HCT116 (cell line): ENCODE data around the gene ZEB2. TPM values are rescaled to one million over a fixed set of nuclear protein-coding genes. Genes with fewer than 3 reads are reported as not detected.

ENCODE experiments used
- ATAC-seq: fragments of 200-7000 bp; cut with Tn5 transposase; 2 replicates; pipeline ENCODE4 v1.9.1; 2020; ENCODE audit warnings: mild to moderate bottlenecking, moderate library complexity
- BruUV-seq: library from RNA; stranded (reverse); fragments of 400-500 nt; replicated peaks from 2 replicates; lab custom pipeline; 2021; lab: Mats Ljungman, UMichigan
- CTCF ChIA-PET: fragments of 300-600 bp; sonication (Branson Sonifier 250); formaldehyde crosslinking; loops from one replicate; lab custom pipeline; 2021; ENCODE audit warnings: antibody characterized with exemption; lab: Charles Lee
- POLR2A ChIA-PET: fragments of 300-600, 350-600 bp; sonication (Branson Sonifier 250); formaldehyde crosslinking; loops from one replicate; lab custom pipeline; 2021; ENCODE audit warnings: antibody characterized with exemption; lab: Charles Lee
- RAD21 ChIA-PET, 2 experiments: fragments of 300-600 bp; sonication (Branson Sonifier 250); formaldehyde crosslinking; loops; one replicate each; lab custom pipeline; 2023; ENCODE audit warnings: low total read pairs in 2 of 2; ENCODE audit not compliant: uncharacterized antibody in 2 of 2, unreplicated experiment in 2 of 2, low non-redundant PET in 1 of 2; lab: Charles Lee
- DNase-seq: peaks from one replicate; pipeline ENCODE4 v3.0.0-alpha.2; 2010; ENCODE audit warnings: low read depth, low spot score
- H2AFZ ChIP-seq: fragments of 200-600 bp; shearing (Covaris generic), sonication (generic); 2 replicates; pipeline ENCODE4 v1.6.1; 2017; ENCODE audit warnings: low read depth, mixed run types, mixed read lengths, antibody characterized with exemption, low read length; ENCODE audit not compliant: poor library complexity, severe bottlenecking
- H3K27ac ChIP-seq: 2 replicates; pipeline ENCODE4 v1.5.1; 2012; ENCODE audit warnings: low read depth, low read length
- H3K27me3 ChIP-seq: fragments of 200-600 bp; sonication (generic); 2 replicates; pipeline ENCODE4 v1.6.1; 2016; ENCODE audit warnings: mixed run types, low read length, mixed read lengths; ENCODE audit not compliant: insufficient read depth
- H3K36me3 ChIP-seq, 2 experiments: fragments of 200-500 bp in 1 of 2; fragments of 200-600 bp in 1 of 2; sonication (Bioruptor generic) in 1 of 2; sonication (generic) in 1 of 2; 2 replicates each; pipeline versions ENCODE4 v1.5.1 to v1.6.1; 2014 to 2016; ENCODE audit warnings: low read length in 2 of 2, inconsistent platforms in 1 of 2, mixed read lengths in 1 of 2, mixed run types in 1 of 2; ENCODE audit not compliant: insufficient read depth in 2 of 2, control insufficient read depth in 1 of 2
- H3K4me1 ChIP-seq, 2 experiments: fragments of 200-600 bp in 1 of 2; sonication (generic) in 1 of 2; 2 replicates each; pipeline versions ENCODE4 v1.5.1 to v1.6.1; 2012 to 2017; ENCODE audit warnings: low read length in 2 of 2, inconsistent platforms in 1 of 2, mild to moderate bottlenecking in 1 of 2, mixed read lengths in 1 of 2, mixed run types in 1 of 2, moderate library complexity in 1 of 2; ENCODE audit not compliant: insufficient read depth in 2 of 2, control insufficient read depth in 1 of 2
- H3K4me2 ChIP-seq: fragments of 200-600 bp; sonication (generic); 2 replicates; pipeline ENCODE4 v1.6.1; 2017; ENCODE audit warnings: mixed run types, low read length, mixed read lengths
- H3K4me3 ChIP-seq, 2 experiments: fragments of 200-600 bp in 1 of 2; sonication (generic) in 1 of 2; replicated peaks in 1 of 2; 2 replicates each; pipeline ENCODE4 v1.5.1; 2011 to 2016; ENCODE audit warnings: low read length in 2 of 2, control low read depth in 1 of 2, low read depth in 1 of 2, mild to moderate bottlenecking in 1 of 2, mixed read lengths in 1 of 2, mixed run types in 1 of 2
- H3K79me2 ChIP-seq: fragments of 200-600 bp; sonication (generic); 2 replicates; pipeline ENCODE4 v1.6.1; 2017; ENCODE audit warnings: mild to moderate bottlenecking, mixed run types, low read length, moderate library complexity, mixed read lengths; ENCODE audit not compliant: insufficient read depth
- H3K9ac ChIP-seq: fragments of 200-600 bp; sonication (generic); 2 replicates; pipeline ENCODE4 v1.6.1; 2016; ENCODE audit warnings: low read length, mixed read lengths
- H3K9me2 ChIP-seq: fragments of 200-600 bp; sonication (generic), shearing (Covaris generic); 2 replicates; pipeline ENCODE4 v1.6.1; 2017; ENCODE audit warnings: mixed run types, mild to moderate bottlenecking, moderate library complexity; ENCODE audit not compliant: insufficient read depth
- H3K9me3 ChIP-seq, 2 experiments: fragments of 200-500 bp in 1 of 2; fragments of 200-600 bp in 1 of 2; sonication (Bioruptor generic) in 1 of 2; sonication (generic) in 1 of 2; 2 replicates each; pipeline ENCODE4 v1.6.1; 2014 to 2017; ENCODE audit warnings: low read length in 2 of 2, mixed read lengths in 2 of 2, inconsistent platforms in 1 of 2, low read depth in 1 of 2, mild to moderate bottlenecking in 1 of 2, mixed run types in 1 of 2, moderate library complexity in 1 of 2; ENCODE audit not compliant: control insufficient read depth in 1 of 2, insufficient read depth in 1 of 2
- H4K20me1 ChIP-seq: fragments of 200-600 bp; sonication (generic), shearing (Covaris generic); 2 replicates; pipeline ENCODE4 v1.6.1; 2017; ENCODE audit warnings: mixed run types, mild to moderate bottlenecking, moderate library complexity; ENCODE audit not compliant: insufficient read depth
- ATF3 ChIP-seq: IDR thresholded peaks from 2 replicates; pipeline ENCODE4 v1.6.1; 2012
- CEBPB ChIP-seq: IDR thresholded peaks from 2 replicates; pipeline ENCODE4 v1.6.1; 2012; ENCODE audit warnings: low read depth
- EGR1 ChIP-seq: IDR thresholded peaks from 2 replicates; pipeline ENCODE4 v1.6.1; 2012; ENCODE audit warnings: low read depth
- ELF1 ChIP-seq: IDR thresholded peaks from 2 replicates; pipeline ENCODE4 v1.6.1; 2012; ENCODE audit warnings: low read depth, borderline replicate concordance
- EZH2 ChIP-seq: fragments of 200-600 bp; sonication (generic); IDR thresholded peaks from 2 replicates; pipeline ENCODE4 v1.6.1; 2017; ENCODE audit warnings: antibody characterized with exemption, mixed run types
- EZH2phosphoT487 ChIP-seq: fragments of 200-600 bp; IDR thresholded peaks from 2 replicates; pipeline ENCODE4 v1.6.1; 2018; ENCODE audit warnings: antibody characterized with exemption, borderline replicate concordance
- FOSL1 ChIP-seq: IDR thresholded peaks from 2 replicates; pipeline ENCODE4 v1.6.1; 2012; ENCODE audit warnings: low read depth
- JUND ChIP-seq: IDR thresholded peaks from 2 replicates; pipeline ENCODE4 v1.6.1; 2012
- MAX ChIP-seq: IDR thresholded peaks from 2 replicates; pipeline ENCODE4 v1.6.1; 2012
- POLR2A ChIP-seq: IDR thresholded peaks from 2 replicates; pipeline ENCODE4 v1.7.0; 2011; ENCODE audit warnings: borderline replicate concordance; ENCODE audit not compliant: insufficient read depth, insufficient read length; ENCODE audit errors: extremely low read depth
- POLR2AphosphoS5 ChIP-seq: IDR thresholded peaks from 2 replicates; pipeline ENCODE4 v1.6.1; 2011; ENCODE audit warnings: mild to moderate bottlenecking, low read depth, low read length, moderate library complexity
- SIN3A ChIP-seq: IDR thresholded peaks from 2 replicates; pipeline ENCODE4 v1.6.1; 2012; ENCODE audit warnings: low read depth
- SP1 ChIP-seq: IDR thresholded peaks from 2 replicates; pipeline ENCODE4 v1.6.1; 2012; ENCODE audit warnings: low read depth
- ZFX ChIP-seq: fragments of 450-650 bp; IDR thresholded peaks from 2 replicates; pipeline ENCODE4 v1.6.1; 2017
- intact Hi-C: fragments of 100-400 bp; cut with micrococcal nuclease; formaldehyde crosslinking; loops from 2 replicates; pipeline ENCODE4 v1.10.0; 2022
- total RNA-seq: library from RNA; stranded (reverse); gene quantifications from one replicate; pipeline ENCODE4 v1.2.1, GENCODE V29; 2021; ENCODE audit not compliant: unreplicated experiment
- TF ChIP-seq, protein P1 (sequence below), 3 experiments: fragments of 200-600 bp in 1 of 3; sonication (generic) in 1 of 3; IDR thresholded peaks in 2 of 3; conservative IDR thresholded peaks in 1 of 3; 2 replicates each; pipeline ENCODE4 v1.5.1; 2012 to 2017; ENCODE audit warnings: low read depth in 2 of 3, low read length in 2 of 3, antibody characterized with exemption in 1 of 3, borderline replicate concordance in 1 of 3, control low read depth in 1 of 3, mild to moderate bottlenecking in 1 of 3, mixed read lengths in 1 of 3, mixed run types in 1 of 3, moderate library complexity in 1 of 3; ENCODE audit not compliant: insufficient read depth in 1 of 3

The ZEB2 gene
- total RNA-seq, 1 experiment from 2014 or later, result 0.81 TPM

DNA sequence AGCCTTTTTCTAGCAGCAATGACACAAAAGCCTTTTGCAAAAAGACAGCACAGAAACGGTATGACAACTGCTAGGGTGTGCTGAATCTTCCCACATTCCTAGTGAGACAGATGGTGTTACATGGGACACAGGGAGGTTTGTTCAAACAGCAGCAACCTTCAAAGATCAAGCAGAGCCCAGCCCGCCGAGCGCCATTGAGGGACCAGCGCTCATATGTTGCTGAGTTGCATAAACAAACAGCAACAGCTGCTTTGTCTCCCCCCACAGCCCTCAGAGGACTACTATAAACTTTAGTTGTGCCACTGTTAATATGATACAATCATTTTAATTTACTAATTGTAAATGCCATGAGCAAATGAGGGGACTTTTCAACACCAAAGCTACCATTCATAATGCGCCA, 117.7 kb downstream of the ZEB2 start:
- CTCF ChIA-PET, result no interaction called here
- Histone ChIP-seq H3K27me3 (no peaks in the 10 kb centered on the region), H4K20me1 (no peaks in the 10 kb centered on the region), H3K4me2 (no peak overlapping the region), H3K79me2 (no peaks in the 10 kb centered on the region), H3K4me1 (no peaks in the 10 kb centered on the region), H3K9me3 (no peaks in the 10 kb centered on the region), H2AFZ (no peak overlapping the region), H3K36me3 (no peaks in the 10 kb centered on the region), H3K27ac (no peak overlapping the region), H3K4me3 (no peak overlapping the region), H3K9ac (no peak overlapping the region), H3K9me2 (no peaks in the 10 kb centered on the region)
- intact Hi-C loops, result no loop called here
- ATAC-seq (no peak), DNase-seq (no peak)
- BruUV-seq, result no TSS peak
- POLR2A ChIA-PET, result no interaction called here
- TF ChIP-seq EZH2 (no peak), ZFX (no peak)
- RAD21 ChIA-PET, result no interaction called here

DNA sequence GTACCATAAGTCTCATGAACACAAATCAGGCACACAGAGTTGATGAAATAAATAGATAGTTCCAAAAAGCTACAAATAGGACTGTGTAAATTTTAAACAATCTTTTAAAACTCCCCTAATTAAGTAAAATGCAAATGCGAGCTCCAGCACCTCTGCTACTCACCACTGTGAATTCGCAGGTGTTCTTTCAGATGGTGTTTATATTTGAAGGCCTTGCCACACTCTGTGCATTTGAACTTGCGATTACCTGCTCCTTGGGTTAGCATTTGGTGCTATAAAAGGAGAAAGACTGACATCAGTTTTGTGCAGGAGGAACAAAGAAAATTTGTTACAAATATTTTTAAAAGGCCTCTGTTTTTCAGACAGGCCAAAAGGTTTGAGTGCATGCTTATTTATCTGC, 118.9 kb downstream of the ZEB2 start:
- intact Hi-C loops, result no loop called here
- Histone ChIP-seq H4K20me1 (no peaks in the 10 kb centered on the region), H3K27me3 (no peaks in the 10 kb centered on the region), H3K4me2 (no peak overlapping the region), H3K9me2 (no peaks in the 10 kb centered on the region), H2AFZ (no peak overlapping the region)
- no TSS peak for BruUV-seq
- RAD21 ChIA-PET, result no interaction called here
- no peak for TF ChIP-seq POLR2A
- TF ChIP-seq POLR2AphosphoS5, result no peak
- no peak for TF ChIP-seq SIN3A
- no peak for TF ChIP-seq EGR1
- TF ChIP-seq ELF1, result no peak
- TF ChIP-seq, protein P1, sequence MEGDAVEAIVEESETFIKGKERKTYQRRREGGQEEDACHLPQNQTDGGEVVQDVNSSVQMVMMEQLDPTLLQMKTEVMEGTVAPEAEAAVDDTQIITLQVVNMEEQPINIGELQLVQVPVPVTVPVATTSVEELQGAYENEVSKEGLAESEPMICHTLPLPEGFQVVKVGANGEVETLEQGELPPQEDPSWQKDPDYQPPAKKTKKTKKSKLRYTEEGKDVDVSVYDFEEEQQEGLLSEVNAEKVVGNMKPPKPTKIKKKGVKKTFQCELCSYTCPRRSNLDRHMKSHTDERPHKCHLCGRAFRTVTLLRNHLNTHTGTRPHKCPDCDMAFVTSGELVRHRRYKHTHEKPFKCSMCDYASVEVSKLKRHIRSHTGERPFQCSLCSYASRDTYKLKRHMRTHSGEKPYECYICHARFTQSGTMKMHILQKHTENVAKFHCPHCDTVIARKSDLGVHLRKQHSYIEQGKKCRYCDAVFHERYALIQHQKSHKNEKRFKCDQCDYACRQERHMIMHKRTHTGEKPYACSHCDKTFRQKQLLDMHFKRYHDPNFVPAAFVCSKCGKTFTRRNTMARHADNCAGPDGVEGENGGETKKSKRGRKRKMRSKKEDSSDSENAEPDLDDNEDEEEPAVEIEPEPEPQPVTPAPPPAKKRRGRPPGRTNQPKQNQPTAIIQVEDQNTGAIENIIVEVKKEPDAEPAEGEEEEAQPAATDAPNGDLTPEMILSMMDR (IDR thresholded peaks at IDR 0.05 in 2 of 3, conservative IDR thresholded peaks at IDR 0.05 in 1 of 3; ENCODE audit: borderline replicate concordance in 1 of 3, insufficient read depth in 1 of 3, low read depth in 2 of 3, low read length in 2 of 3), result no peak
- no peak for TF ChIP-seq EZH2
- TF ChIP-seq EZH2phosphoT487, result no peak
- no peak for TF ChIP-seq MAX
- no peak for TF ChIP-seq JUND
- TF ChIP-seq FOSL1, result no peak
- TF ChIP-seq CEBPB, result no peak
- no peak for TF ChIP-seq SP1
- TF ChIP-seq ATF3, result no peak
- TF ChIP-seq, all 23 proteins: peak for 0
- CTCF ChIA-PET, result no interaction called here
- no peaks in the 10 kb centered on the region for H3K4me1 ChIP-seq
- no peaks in the 10 kb centered on the region for H3K36me3 ChIP-seq
- DNase-seq (no peak), ATAC-seq (no peak)
- H3K4me3 ChIP-seq, result no peak overlapping the region
- no peak overlapping the region for H3K27ac ChIP-seq
- POLR2A ChIA-PET, result no interaction called here
- no peaks in the 10 kb centered on the region for H3K79me2 ChIP-seq
- no peaks in the 10 kb centered on the region for H3K9me3 ChIP-seq
- no peak overlapping the region for H3K9ac ChIP-seq
